NB4 (cell line): ENCODE results near the gene DOCK6.
"Not testable (repeated sequence)": the region's sequence is repeated elsewhere in the genome, so short reads cannot be mapped to it uniquely, and the experiment has no call there.

Experiments
- DNase-seq: peaks from one replicate; pipeline ENCODE4 v3.0.0; 2010; ENCODE audit warnings: low read depth
- H3K4me3 ChIP-seq: one replicate; pipeline ENCODE4 v1.5.1; 2011; ENCODE audit warnings: mild to moderate bottlenecking, low read depth, low read length, moderate library complexity
- MYC ChIP-seq: IDR thresholded peaks from 2 replicates; pipeline ENCODE4 v1.6.1; 2011; ENCODE audit warnings: low read depth, low read length
- POLR2A ChIP-seq: IDR thresholded peaks from 2 replicates; pipeline ENCODE4 v1.6.1; 2011; ENCODE audit warnings: mild to moderate bottlenecking; ENCODE audit not compliant: insufficient read length; ENCODE audit errors: extremely low read depth
- TF ChIP-seq, protein P1 (sequence below): IDR thresholded peaks from 2 replicates; pipeline ENCODE4 v1.6.1; 2011; ENCODE audit warnings: low read depth, low read length
- TF ChIP-seq, protein P2 (sequence below): IDR thresholded peaks from one replicate; pipeline ENCODE4 v1.5.1; 2012; ENCODE audit warnings: low read depth, low read length

The DOCK6 gene

DNA sequence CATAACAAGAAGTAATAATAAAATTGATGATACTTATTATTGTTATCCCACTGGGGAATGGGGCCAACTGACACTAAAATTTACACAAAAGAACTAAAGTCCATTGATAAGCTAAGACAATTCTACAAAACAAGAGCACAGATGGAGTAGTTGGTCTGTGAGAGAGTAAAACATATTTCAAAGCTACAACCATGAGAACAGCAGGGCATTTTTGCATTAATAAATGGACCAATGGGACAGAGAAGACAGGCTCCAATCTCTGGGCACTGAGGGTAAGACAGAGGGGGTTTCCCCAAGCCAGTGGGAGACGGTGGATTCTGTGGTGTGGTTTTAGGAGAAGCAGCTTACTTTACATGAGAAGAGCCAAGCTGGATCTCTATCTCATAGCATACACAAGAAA lies 79.3 kb downstream of the DOCK6 start:
- TF ChIP-seq, protein P1, sequence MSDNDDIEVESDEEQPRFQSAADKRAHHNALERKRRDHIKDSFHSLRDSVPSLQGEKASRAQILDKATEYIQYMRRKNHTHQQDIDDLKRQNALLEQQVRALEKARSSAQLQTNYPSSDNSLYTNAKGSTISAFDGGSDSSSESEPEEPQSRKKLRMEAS: no peak
- TF ChIP-seq, protein P2, sequence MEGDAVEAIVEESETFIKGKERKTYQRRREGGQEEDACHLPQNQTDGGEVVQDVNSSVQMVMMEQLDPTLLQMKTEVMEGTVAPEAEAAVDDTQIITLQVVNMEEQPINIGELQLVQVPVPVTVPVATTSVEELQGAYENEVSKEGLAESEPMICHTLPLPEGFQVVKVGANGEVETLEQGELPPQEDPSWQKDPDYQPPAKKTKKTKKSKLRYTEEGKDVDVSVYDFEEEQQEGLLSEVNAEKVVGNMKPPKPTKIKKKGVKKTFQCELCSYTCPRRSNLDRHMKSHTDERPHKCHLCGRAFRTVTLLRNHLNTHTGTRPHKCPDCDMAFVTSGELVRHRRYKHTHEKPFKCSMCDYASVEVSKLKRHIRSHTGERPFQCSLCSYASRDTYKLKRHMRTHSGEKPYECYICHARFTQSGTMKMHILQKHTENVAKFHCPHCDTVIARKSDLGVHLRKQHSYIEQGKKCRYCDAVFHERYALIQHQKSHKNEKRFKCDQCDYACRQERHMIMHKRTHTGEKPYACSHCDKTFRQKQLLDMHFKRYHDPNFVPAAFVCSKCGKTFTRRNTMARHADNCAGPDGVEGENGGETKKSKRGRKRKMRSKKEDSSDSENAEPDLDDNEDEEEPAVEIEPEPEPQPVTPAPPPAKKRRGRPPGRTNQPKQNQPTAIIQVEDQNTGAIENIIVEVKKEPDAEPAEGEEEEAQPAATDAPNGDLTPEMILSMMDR: no peak
- no peak for TF ChIP-seq MYC
- TF ChIP-seq POLR2A: no peak
- no peak overlapping the region for H3K4me3 ChIP-seq
- DNase-seq: no peak

DNA sequence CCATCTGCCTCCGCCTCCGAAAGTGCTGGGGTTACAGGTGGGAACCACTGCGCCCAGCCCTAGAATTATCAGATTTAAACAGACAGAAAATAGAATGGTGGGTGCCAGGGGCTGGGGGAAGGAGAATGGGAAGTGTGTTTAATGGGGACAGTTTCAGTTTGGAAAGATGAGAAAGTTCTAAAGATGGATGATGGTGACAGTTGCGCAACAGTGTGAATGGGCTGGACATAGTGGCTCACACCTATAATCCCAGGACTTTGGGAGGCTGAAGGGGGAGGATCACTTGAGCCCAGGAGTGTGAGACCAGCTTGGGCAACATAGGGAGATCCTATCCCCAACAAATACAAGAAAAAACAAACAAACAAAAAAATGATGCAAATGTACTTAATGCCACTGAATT lies 80.8 kb downstream of the DOCK6 start:
- TF ChIP-seq, protein P2: no peak
- TF ChIP-seq, protein P1: no peak
- TF ChIP-seq MYC (no peak), POLR2A (no peak)
- DNase-seq: no peak
- H3K4me3 ChIP-seq: no peak overlapping the region

DNA sequence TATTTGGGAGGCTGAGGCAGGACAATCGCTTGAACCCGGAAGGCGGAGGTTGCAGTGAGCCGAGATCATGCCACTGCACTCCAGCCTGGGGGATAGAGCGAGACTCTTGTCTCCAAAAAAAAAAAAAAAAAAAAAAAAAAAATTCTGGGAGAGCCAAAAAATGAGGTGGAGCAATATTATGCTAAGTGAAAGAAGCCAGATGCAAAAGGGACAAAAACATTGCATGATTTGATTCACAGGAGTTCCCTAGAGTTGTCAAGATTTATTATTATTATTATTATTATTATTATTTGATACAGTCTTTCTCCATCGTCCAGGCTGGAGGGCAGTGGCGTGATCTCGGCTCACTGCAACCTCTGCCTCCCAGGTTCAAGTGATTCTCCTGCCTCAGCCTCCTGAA lies 81.3 kb downstream of the DOCK6 start:
- not testable (repeated sequence) for DNase-seq, H3K4me3 ChIP-seq

DNA sequence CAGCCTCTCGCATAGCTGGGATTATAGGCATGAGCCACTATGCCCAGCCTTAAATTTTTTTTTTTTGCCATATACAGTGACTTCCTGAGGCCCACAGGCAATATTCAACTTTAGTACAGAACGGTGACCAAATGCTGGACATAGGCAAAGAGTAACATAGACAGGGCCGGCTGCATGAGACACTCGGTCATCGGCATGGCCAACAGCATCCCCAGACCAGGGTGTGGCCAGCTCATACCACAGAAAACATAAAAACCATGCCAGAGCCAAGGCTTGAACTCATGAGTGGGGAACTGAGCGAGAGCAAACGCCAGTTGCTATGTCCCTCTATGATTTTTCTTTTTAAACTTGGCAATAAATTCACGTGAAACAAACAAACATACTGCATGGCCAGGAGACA lies 82.0 kb downstream of the DOCK6 start:
- no peak for DNase-seq
- TF ChIP-seq, protein P1: no peak
- TF ChIP-seq MYC (no peak), POLR2A (no peak)
- TF ChIP-seq, protein P2: no peak
- no peak overlapping the region for H3K4me3 ChIP-seq

DNA sequence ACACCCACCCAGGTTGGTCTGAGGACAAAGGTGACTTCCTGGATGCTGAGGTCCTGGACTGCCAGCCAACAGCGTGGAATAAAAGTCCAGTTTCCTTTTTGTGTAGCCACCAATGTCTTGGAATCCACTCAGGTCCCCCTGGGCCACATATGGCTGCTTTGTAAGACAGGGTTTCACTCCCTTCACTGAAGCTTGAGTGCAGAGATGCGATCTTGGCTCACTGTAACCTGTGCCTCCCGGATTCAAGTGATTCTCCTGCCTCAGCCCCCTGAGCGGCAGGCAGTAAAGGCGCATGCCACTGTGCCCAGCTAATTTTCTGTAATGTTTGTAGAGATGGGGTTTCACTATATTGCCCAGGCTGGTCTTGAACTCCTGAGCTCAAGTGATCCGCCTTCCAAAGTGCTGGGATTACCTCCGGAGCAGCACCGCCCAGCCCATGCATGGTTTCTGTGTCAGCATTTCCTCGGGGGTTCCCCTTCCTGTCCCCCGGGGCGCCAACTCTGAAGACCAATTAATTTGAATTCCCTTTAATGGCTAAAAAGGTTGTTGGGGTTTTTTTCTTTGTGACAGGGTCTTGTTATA lies 82.5 kb downstream of the DOCK6 start:
- H3K4me3 ChIP-seq: no peak overlapping the region
- no peak for DNase-seq
- TF ChIP-seq, protein P2: no peak
- no peak for TF ChIP-seq MYC
- no peak for TF ChIP-seq POLR2A
- TF ChIP-seq, protein P1: no peak

DNA sequence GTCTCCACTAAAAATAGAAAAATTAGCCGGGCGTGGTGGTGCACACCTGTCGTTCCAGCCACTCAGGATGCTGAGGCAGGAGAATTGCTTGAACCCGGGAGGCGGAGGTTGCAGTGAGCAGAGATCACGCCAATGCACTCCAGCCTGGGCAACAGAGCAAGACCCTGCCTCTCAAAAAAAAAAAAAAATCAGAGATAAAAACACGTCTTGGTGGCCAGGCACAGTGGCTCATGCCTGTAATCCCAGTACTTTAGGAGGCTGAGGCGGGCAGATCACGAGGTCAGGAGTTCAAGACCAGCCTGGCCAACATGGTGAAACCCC lies 83.2 kb downstream of the DOCK6 start:
- not testable (repeated sequence) for DNase-seq, H3K4me3 ChIP-seq

DNA sequence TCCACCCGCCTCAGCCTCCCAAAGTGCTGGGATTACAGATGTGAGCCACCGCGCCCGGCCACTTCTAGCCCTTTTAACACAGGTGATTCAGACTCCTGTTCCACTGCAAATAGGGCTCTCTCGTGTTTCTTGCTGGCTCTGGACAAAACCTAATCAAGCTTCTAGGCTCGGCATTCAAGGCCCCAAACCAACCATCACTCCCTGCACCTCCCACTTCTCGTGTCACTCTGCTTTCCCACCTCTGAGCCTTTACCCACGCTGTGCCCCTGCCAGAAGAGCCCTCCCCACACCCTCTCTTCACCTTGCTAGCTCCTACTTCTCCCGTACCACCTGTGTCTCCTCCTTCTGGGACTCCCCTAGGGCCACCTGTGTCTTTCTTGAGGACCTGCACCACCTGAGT lies 84.7 kb downstream of the DOCK6 start:
- no peak overlapping the region for H3K4me3 ChIP-seq
- TF ChIP-seq POLR2A: no peak
- no peak for DNase-seq
